Mucosa of descending colon (tissue), 3 donors: ENCODE measurements around the gene ZNF385B. TPM values are rescaled to one million over a fixed set of nuclear protein-coding genes. Genes with fewer than 3 reads are reported as not detected.

Experiments
- ATAC-seq: fragments of 200-7000 bp; cut with Tn5 transposase; one replicate; pipeline ENCODE4 v1.9.1; 2020; ENCODE audit warnings: mild to moderate bottlenecking, moderate library complexity
- DNase-seq, 3 donors: peaks; one replicate each; pipeline ENCODE4 v3.0.0-alpha.2; 2020
- H3K36me3 ChIP-seq: fragments of 200-600 bp; one replicate; pipeline ENCODE4 v1.8.0; 2021; ENCODE audit warnings: low read depth, mild to moderate bottlenecking
- H3K4me1 ChIP-seq: fragments of 200-600 bp; one replicate; pipeline ENCODE4 v1.8.0; 2021; ENCODE audit warnings: low read depth, mild to moderate bottlenecking
- H3K4me3 ChIP-seq: fragments of 200-600 bp; one replicate; pipeline ENCODE4 v1.8.0; 2021; ENCODE audit warnings: mild to moderate bottlenecking
- H3K9me3 ChIP-seq: fragments of 200-600 bp; one replicate; pipeline ENCODE4 v1.8.0; 2021; ENCODE audit warnings: mild to moderate bottlenecking
- CTCF ChIP-seq: fragments of 200-600 bp; IDR thresholded peaks from one replicate; pipeline ENCODE4 v1.8.0; 2022; ENCODE audit warnings: antibody characterized with exemption, mild to moderate bottlenecking
- intact Hi-C, 2 donors: fragments of 100-400 bp; cut with DNase I in 1 of 2; cut with micrococcal nuclease in 1 of 2; formaldehyde crosslinking; loops; one replicate each; pipeline versions ENCODE4 v1.11.0 to v1.11.1; 2022; cut with DNase I, micrococcal nuclease
- total RNA-seq, 3 donors: library from RNA; stranded (reverse); fragmentation: NEBNext Ultra II Directional in 2 of 3; extraction: Animal tissue kit (Norgen Biotek cat#: 25700) in 2 of 3; gene quantifications; one replicate each; pipeline versions ENCODE4 v1.2.1 to v1.2.4, GENCODE V29; 2021 to 2023
- donor health status: DM: no; HTN: no; CAD: no; lungs with moderate emphysema.
- donor health status: DM: no; HTN: no; CAD: no.
- donor health status: DM: no; HTN: yes; CAD: no.

The ZNF385B gene
- total RNA-seq, 3 donors from 2014 or later, result 1.2 to 2.2 (median 1.6) TPM

- H3K36me3 ChIP-seq, result no peaks in the 10 kb centered on the region
- intact Hi-C loops, result no loop called here
- no peak for TF ChIP-seq CTCF
These were observed 47.4 kb downstream of the ZNF385B start for GRCh38 chr2:179814050-179814449.

GRCh38 chr2:179812501-179812900, 48.9 kb downstream of the ZNF385B start:
- Histone ChIP-seq H3K4me3 (no peak overlapping the region), H3K36me3 (no peaks in the 10 kb centered on the region), H3K9me3 (no peaks in the 10 kb centered on the region), H3K4me1 (no peaks in the 10 kb centered on the region)
- DNase-seq, result no peak
- no peak for ATAC-seq
- intact Hi-C loops, result no loop called here
- no peak for TF ChIP-seq CTCF

More at GRCh38 chr2:179814050-179814449, 47.4 kb downstream of the ZNF385B start:
- Histone ChIP-seq H3K9me3 (no peaks in the 10 kb centered on the region), H3K4me1 (no peaks in the 10 kb centered on the region), H3K4me3 (no peak overlapping the region)
- DNase-seq, result peak in 1 of 3 donors; percentile 15
- ATAC-seq, result no peak

- intact Hi-C loops, result no loop called here
- Histone ChIP-seq H3K9me3 (no peaks in the 10 kb centered on the region), H3K4me3 (no peak overlapping the region), H3K4me1 (no peaks in the 10 kb centered on the region), H3K36me3 (no peaks in the 10 kb centered on the region)
- no peak for DNase-seq
- ATAC-seq, result no peak
- TF ChIP-seq CTCF, result no peak
These were observed 50.4 kb downstream of the ZNF385B start for GRCh38 chr2:179811042-179811441.

- no peaks in the 10 kb centered on the region for H3K9me3 ChIP-seq
- no peaks in the 10 kb centered on the region for H3K36me3 ChIP-seq
- H3K4me3 ChIP-seq, result no peak overlapping the region
- TF ChIP-seq CTCF, result no peak
- DNase-seq (no peak), ATAC-seq (no peak)
- intact Hi-C loops, result no loop called here
- H3K4me1 ChIP-seq, result no peaks in the 10 kb centered on the region
These were observed 51.8 kb downstream of the ZNF385B start for GRCh38 chr2:179809606-179810005.

GRCh38 chr2:179805001-179805400, 56.4 kb downstream of the ZNF385B start:
- Histone ChIP-seq H3K4me1 (no peaks in the 10 kb centered on the region), H3K9me3 (no peaks in the 10 kb centered on the region), H3K4me3 (no peak overlapping the region), H3K36me3 (no peaks in the 10 kb centered on the region)
- TF ChIP-seq CTCF, result no peak
- DNase-seq, result no peak
- intact Hi-C loops, result no loop called here
- ATAC-seq, result no peak

GRCh38 chr2:179804206-179804605, 57.2 kb downstream of the ZNF385B start:
- H3K4me1 ChIP-seq, result no peaks in the 10 kb centered on the region
- no peak for TF ChIP-seq CTCF
- intact Hi-C loops, result no loop called here
- DNase-seq, result no peak
- H3K9me3 ChIP-seq, result no peaks in the 10 kb centered on the region
- H3K36me3 ChIP-seq, result no peaks in the 10 kb centered on the region
- no peak overlapping the region for H3K4me3 ChIP-seq
- no peak for ATAC-seq
